Heart left ventricle (tissue), 16 donors: ENCODE measurements around the gene FBXL17. TPM values are rescaled to one million over a fixed set of nuclear protein-coding genes. Genes with fewer than 3 reads are reported as not detected.
A peak's percentile ranks its signal among the peaks of the same experiment; 100 is the strongest.

ENCODE experiments used
- ATAC-seq, 4 donors: fragments of 200-7000 bp; cut with Tn5 transposase; one replicate each; pipeline ENCODE4 v1.9.1; 2020 to 2022; ENCODE audit warnings: moderate library complexity in 4 of 4, mild to moderate bottlenecking in 3 of 4, moderate number of reproducible peaks in 1 of 4
- DNase-seq, 5 donors: peaks; one replicate each; pipeline ENCODE4 v3.0.0-alpha.2; 2020
- H3K27ac ChIP-seq, 12 donors: fragments of 200-600 bp; sonication (generic) in 4 of 12; one replicate each; pipeline versions ENCODE4 v1.5.0 to v1.8.0; 2016 to 2022; ENCODE audit warnings: mild to moderate bottlenecking in 2 of 12
- H3K27me3 ChIP-seq, 9 donors: fragments of 200-600 bp; sonication (generic) in 2 of 9; one replicate each; pipeline versions ENCODE4 v1.5.1 to v1.8.0; 2016 to 2022; ENCODE audit warnings: mild to moderate bottlenecking in 3 of 9
- H3K36me3 ChIP-seq, 9 donors: fragments of 200-600 bp; sonication (generic) in 2 of 9; one replicate each; pipeline versions ENCODE4 v1.5.0 to v1.8.0; 2018 to 2022; ENCODE audit warnings: mild to moderate bottlenecking in 2 of 9
- H3K4me1 ChIP-seq, 12 donors: fragments of 200-600 bp; sonication (generic) in 4 of 12; one replicate each; pipeline versions ENCODE4 v1.5.0 to v1.8.0; 2016 to 2022; ENCODE audit warnings: mild to moderate bottlenecking in 3 of 12
- H3K4me3 ChIP-seq, 12 donors: fragments of 200-600 bp; sonication (generic) in 4 of 12; one replicate each; pipeline versions ENCODE4 v1.5.0 to v1.8.0; 2017 to 2022; ENCODE audit warnings: mild to moderate bottlenecking in 9 of 12, moderate library complexity in 4 of 12
- H3K9me3 ChIP-seq, 12 donors: fragments of 200-600 bp; sonication (generic) in 4 of 12; one replicate each; pipeline versions ENCODE4 v1.5.0 to v1.8.0; 2016 to 2022; ENCODE audit warnings: mild to moderate bottlenecking in 1 of 12
- CTCF ChIP-seq, 12 donors: fragments of 200-600 bp; sonication (generic) in 4 of 12; IDR thresholded peaks; one replicate each; pipeline versions ENCODE4 v1.5.0 to v1.8.0; 2018 to 2022; ENCODE audit warnings: antibody characterized with exemption in 12 of 12, mild to moderate bottlenecking in 5 of 12
- POLR2A ChIP-seq, 2 donors: fragments of 450-650 bp; IDR thresholded peaks; one replicate each; pipeline ENCODE4 v1.6.1; 2017; ENCODE audit warnings: antibody characterized with exemption in 2 of 2, mild to moderate bottlenecking in 2 of 2, moderate library complexity in 2 of 2
- WGBS, 4 donors: extraction: QIAGEN DNeasy Blood & Tissue Kit in 2 of 4; methylation state at CpG; one replicate each; pipeline versions ENCODE4 v1.1.5 to v1.1.7; 2013 to 2018; 5-methylcytosine and 5-hydroxymethylcytosine counted together
- intact Hi-C, 10 donors: fragments of 100-400 bp; cut with DNase I; formaldehyde crosslinking; loops; one replicate each; pipeline versions ENCODE4 v1.11.1 to v1.14.2; 2022
- polyA plus RNA-seq, 2 donors: library from polyadenylated mRNA; stranded (reverse); fragments of 200-250 nt; gene quantifications; one replicate each; pipeline ENCODE4 v1.2.3, GENCODE V29; 2013
- total RNA-seq, 9 donors: library from RNA; depleted of rRNA in 2 of 9; stranded (reverse); fragments of >200 nt in 2 of 9; fragmentation: NEBNext Ultra II Directional in 3 of 9; extraction: Animal tissue kit (Norgen Biotek cat#: 25700) in 3 of 9; gene quantifications; one replicate each; pipeline versions ENCODE4 v1.1.0 to v1.2.4, GENCODE V29; 2016 to 2023
- donor health status: ischemic (EF 13 %, LVEDD 7.1; RV severe dilation, severe dysfunction).
- donor health status: healthy with polysubstance abuse.
- donor health status: DM: no; HTN: yes; CAD: no.
- donor health status: DM: no; HTN: no; CAD: no.
- donor health status: ischemic (EF 25% LVEDD 6.9; RV normal size, moderate dysfunction).
- donor health status: ischemic (EF 25% LVEDD 5.7; RV mildly dilated, moderate dysfunction).
- donor health status: healthy.
- donor health status: DM: yes; HTN: yes; CAD: no.
- donor health status: ischemic (EF 35%, LVEDD 5.7; RV mildly dilated, moderate dysfunction).
- donor health status: nonischemic (EF 11% LVEDD 7.7; RV severe dilation, severe dysfunction).
- donor health status: DM: yes; HTN: yes; CAD: no.
- donor health status: PGD.
- donor health status: ischemic (EF 29% LVEDD 5.4; RV normal size, mild dysfunction).
- donor health status: nonischemic (EF 23%, LVEDD 6.1; RV moderate dilation, normal function).

FBXL17 gene
- total and polyA plus RNA-seq, 11 donors = 10.2 to 39.4 (median 33.1) TPM

- Histone ChIP-seq H3K4me3 (no peak overlapping the region), H3K27me3 (no peaks in the 10 kb centered on the region), H3K4me1 (peaks cover 0 to 7% (median 0%) of the 10 kb centered on the region in 12 donors), H3K9me3 (no peaks in the 10 kb centered on the region), H3K36me3 (no peaks in the 10 kb centered on the region), H3K27ac (no peak overlapping the region)
- intact Hi-C loops = no loop called here
- ATAC-seq (no peak), DNase-seq (no peak)
- TF ChIP-seq CTCF (IDR thresholded peaks at IDR 0.05) (no peak), POLR2A (IDR thresholded peaks at IDR 0.05) (no peak)
Observed at GRCh38 chr5:108320231-108320630, 61.7 kb downstream of the FBXL17 start.

- no peaks in the 10 kb centered on the region for H3K36me3 ChIP-seq
- H3K4me1 ChIP-seq = peaks cover 0 to 7% (median 0%) of the 10 kb centered on the region in 12 donors
- TF ChIP-seq POLR2A (IDR thresholded peaks at IDR 0.05) (no peak), CTCF (IDR thresholded peaks at IDR 0.05) (no peak)
- H3K27ac ChIP-seq = no peak overlapping the region
- no peaks in the 10 kb centered on the region for H3K9me3 ChIP-seq
- ATAC-seq (no peak), DNase-seq (no peak)
- H3K4me3 ChIP-seq = no peak overlapping the region
- intact Hi-C loops = no loop called here
- no peaks in the 10 kb centered on the region for H3K27me3 ChIP-seq
Observed at GRCh38 chr5:108315829-108316228, 66.1 kb downstream of the FBXL17 start.

DNA sequence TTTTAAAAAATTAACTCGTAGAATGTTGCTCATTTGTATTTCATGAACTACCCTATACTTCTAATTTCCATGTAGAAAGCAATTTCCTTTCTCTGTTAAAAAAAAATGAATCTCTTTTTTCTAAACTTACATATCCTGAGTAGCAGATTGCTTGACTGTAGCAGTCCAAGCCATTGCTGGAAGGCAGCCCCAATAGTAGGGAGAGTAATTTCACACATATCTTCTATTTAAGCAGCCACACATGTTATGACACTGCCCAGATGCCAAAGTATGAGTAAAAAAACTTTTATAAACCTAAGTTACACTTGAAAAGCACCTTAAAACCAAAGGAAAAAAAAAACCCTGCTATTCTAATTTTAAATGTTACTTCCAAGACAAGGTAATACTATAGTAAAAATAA, 69.6 kb downstream of the FBXL17 start:
- DNase-seq = no peak
- H3K4me1 ChIP-seq = peaks cover 0 to 7% (median 0%) of the 10 kb centered on the region in 12 donors
- H3K9me3 ChIP-seq = no peaks in the 10 kb centered on the region
- H3K36me3 ChIP-seq = no peaks in the 10 kb centered on the region
- no peak overlapping the region for H3K27ac ChIP-seq
- ATAC-seq = peak in 1 of 4 donors; percentile 66
- WGBS, 4 donors = 85 to 89% (median 87%) methylated on average over 1 of the region's 1 CpG
- intact Hi-C loops = no loop called here
- no peak for TF ChIP-seq POLR2A (IDR thresholded peaks at IDR 0.05)
- no peak for TF ChIP-seq CTCF (IDR thresholded peaks at IDR 0.05)
- no peaks in the 10 kb centered on the region for H3K27me3 ChIP-seq
- no peak overlapping the region for H3K4me3 ChIP-seq

- no peaks in the 10 kb centered on the region for H3K36me3 ChIP-seq
- DNase-seq (no peak), ATAC-seq (no peak)
- 70 to 76% (median 74%) methylated on average over 3 of the region's 3 CpGs for WGBS, 4 donors
- TF ChIP-seq CTCF (IDR thresholded peaks at IDR 0.05) (no peak), POLR2A (IDR thresholded peaks at IDR 0.05) (no peak)
- H3K9me3 ChIP-seq = no peaks in the 10 kb centered on the region
- intact Hi-C loops = no loop called here
- no peak overlapping the region for H3K4me3 ChIP-seq
- H3K27me3 ChIP-seq = no peaks in the 10 kb centered on the region
- H3K27ac ChIP-seq = no peak overlapping the region
- peaks cover 0 to 7% (median 0%) of the 10 kb centered on the region in 12 donors for H3K4me1 ChIP-seq
Observed at GRCh38 chr5:108311682-108312081, 70.2 kb downstream of the FBXL17 start.
